GM12878 (cell line): Measurements from ENCODE around the gene SYTL4. TPM values are rescaled to one million over a fixed set of nuclear protein-coding genes. Genes with fewer than 3 reads are reported as not detected.

Source experiments
- ATAC-seq: fragments of 200-7000 bp; cut with Tn5 transposase; 3 replicates; pipeline ENCODE4 v1.9.1; 2020; ENCODE audit warnings: mild to moderate bottlenecking, moderate library complexity
- BruUV-seq: library from RNA; stranded (reverse); fragments of 400-500 nt; replicated peaks from 2 replicates; lab custom pipeline; 2021; lab: Mats Ljungman, UMichigan
- CTCF ChIA-PET: fragments of 300-600 bp; sonication (Branson Sonifier 250); formaldehyde crosslinking; extraction: SDS; loops from one replicate; lab custom pipeline; 2021; ENCODE audit warnings: inconsistent platforms; lab: Yijun Ruan, JAX
- POLR2A ChIA-PET: fragments of 350-600 bp; formaldehyde crosslinking; extraction: SDS; loops from one replicate; lab custom pipeline; 2021; ENCODE audit warnings: inconsistent platforms; lab: Charles Lee
- RAD21 ChIA-PET: fragments of 300-600 bp; sonication (Branson Sonifier 250); formaldehyde crosslinking; loops from one replicate; lab custom pipeline; 2023; ENCODE audit warnings: antibody characterized with exemption; ENCODE audit not compliant: unreplicated experiment; lab: Charles Lee
- SMC1A ChIA-PET: fragments of 300-600 bp; sonication (Branson Sonifier 250); formaldehyde crosslinking; loops from one replicate; lab custom pipeline; 2023; ENCODE audit not compliant: unreplicated experiment, uncharacterized antibody; lab: Charles Lee
- DNase-seq: peaks from one replicate; pipeline ENCODE4 v3.0.0-alpha.2; 2011; ENCODE audit warnings: low read depth, low spot score
- FAIRE-seq: peaks from 3 replicates; lab custom pipeline; 2011; peaks lifted over from hg19 to GRCh38; lab: Jason Lieb, UNC
- H2AFZ ChIP-seq: 2 replicates; pipeline ENCODE4 v1.6.0; 2011; ENCODE audit warnings: low read depth, low read length, control low read depth; ENCODE audit not compliant: control insufficient read depth
- H3K27ac ChIP-seq: 2 replicates; pipeline ENCODE4 v1.5.1; 2011; ENCODE audit warnings: control low read depth; ENCODE audit not compliant: control insufficient read depth, insufficient read depth
- H3K27me3 ChIP-seq, 2 experiments: replicated peaks in 1 of 2; 2 replicates each; pipeline versions ENCODE4 v1.6.0 to v1.6.1; 2011; ENCODE audit warnings: low read length in 1 of 2; ENCODE audit not compliant: control insufficient read depth in 2 of 2, insufficient read depth in 2 of 2
- H3K36me3 ChIP-seq, 2 experiments: 2 replicates each; pipeline ENCODE4 v1.5.1; 2011; ENCODE audit warnings: low read length in 1 of 2; ENCODE audit not compliant: control insufficient read depth in 2 of 2, insufficient read depth in 2 of 2
- H3K4me1 ChIP-seq: 2 replicates; pipeline ENCODE4 v1.6.1; 2011; ENCODE audit warnings: mild to moderate bottlenecking, low read length, moderate library complexity, mixed read lengths; ENCODE audit not compliant: control insufficient read depth, insufficient read depth
- H3K4me2 ChIP-seq: 2 replicates; pipeline ENCODE4 v1.6.0; 2011; ENCODE audit warnings: control low read depth; ENCODE audit not compliant: control insufficient read depth, insufficient read depth
- H3K4me3 ChIP-seq: fragments of 200-600 bp; sonication (generic); 2 replicates; pipeline ENCODE4 v1.5.1; 2016
- H3K79me2 ChIP-seq: 2 replicates; pipeline ENCODE4 v1.6.0; 2011; ENCODE audit warnings: low read length; ENCODE audit not compliant: control insufficient read depth, insufficient read depth
- H3K9ac ChIP-seq: 2 replicates; pipeline ENCODE4 v1.8.0; 2011; ENCODE audit warnings: low read length, control low read depth, mixed read lengths; ENCODE audit not compliant: control insufficient read depth, insufficient read depth
- H3K9me3 ChIP-seq: replicated peaks from 3 replicates; pipeline ENCODE4 v1.5.1; 2011; ENCODE audit warnings: mild to moderate bottlenecking, low read length; ENCODE audit not compliant: control insufficient read depth, insufficient read depth
- H4K20me1 ChIP-seq: 2 replicates; pipeline ENCODE4 v1.6.0; 2011; ENCODE audit not compliant: control insufficient read depth, insufficient read depth
- BRCA1 ChIP-seq: IDR thresholded peaks from 2 replicates; pipeline ENCODE4 v1.6.1; 2011; ENCODE audit warnings: low read depth, low read length, improper control_type of control experiment
- CEBPZ ChIP-seq: fragments of 150-350 bp; IDR thresholded peaks from 2 replicates; pipeline ENCODE4 v1.6.1; 2016; ENCODE audit warnings: low read depth, low read length
- CHD2 ChIP-seq: IDR thresholded peaks from 2 replicates; pipeline ENCODE4 v1.6.1; 2011; ENCODE audit warnings: low read depth, low read length, improper control_type of control experiment, borderline replicate concordance
- ETV6 ChIP-seq, 2 experiments: fragments of 450-650 bp in 1 of 2; IDR thresholded peaks in 1 of 2; conservative IDR thresholded peaks in 1 of 2; 2 replicates each; pipeline ENCODE4 v1.6.1; 2014; ENCODE audit warnings: antibody characterized with exemption in 1 of 2, borderline replicate concordance in 1 of 2, low read depth in 1 of 2, mild to moderate bottlenecking in 1 of 2, moderate library complexity in 1 of 2
- EZH2 ChIP-seq: IDR thresholded peaks from 2 replicates; pipeline ENCODE4 v1.6.1; 2012; ENCODE audit warnings: low read depth, mild to moderate bottlenecking, control low read depth, inconsistent platforms, low read length, borderline replicate concordance; ENCODE audit not compliant: control insufficient read depth
- MEF2B ChIP-seq: fragments of 450-650 bp; IDR thresholded peaks from 2 replicates; pipeline ENCODE4 v1.6.1; 2018; ENCODE audit warnings: mild to moderate bottlenecking, moderate library complexity; ENCODE audit not compliant: partially characterized antibody, poor library complexity, severe bottlenecking
- NFYA ChIP-seq: IDR thresholded peaks from 2 replicates; pipeline ENCODE4 v1.6.1; 2011; ENCODE audit warnings: low read depth, mild to moderate bottlenecking, low read length, improper control_type of control experiment, borderline replicate concordance
- NR2F1 ChIP-seq: fragments of 450-650 bp; conservative IDR thresholded peaks from 2 replicates; pipeline ENCODE4 v1.6.1; 2017; ENCODE audit warnings: mild to moderate bottlenecking
- PBX3 ChIP-seq: IDR thresholded peaks from 2 replicates; pipeline ENCODE4 v1.6.1; 2011; ENCODE audit warnings: mild to moderate bottlenecking, low read depth, low read length, moderate library complexity; ENCODE audit not compliant: insufficient replicate concordance
- POLR2A ChIP-seq: IDR thresholded peaks from 2 replicates; pipeline ENCODE4 v1.6.1; 2011; ENCODE audit warnings: low read depth, mild to moderate bottlenecking, low read length
- POLR2AphosphoS5 ChIP-seq: IDR thresholded peaks from 2 replicates; pipeline ENCODE4 v1.6.1; 2011; ENCODE audit warnings: mild to moderate bottlenecking, low read length, inconsistent platforms
- TCF7 ChIP-seq: IDR thresholded peaks from 2 replicates; pipeline ENCODE4 v1.6.1; 2014; ENCODE audit warnings: antibody characterized with exemption, borderline replicate concordance
- ZBED1 ChIP-seq: IDR thresholded peaks from 2 replicates; pipeline ENCODE4 v1.6.1; 2016; ENCODE audit warnings: borderline replicate concordance
- WGBS: methylation state at CpG from one replicate; pipeline ENCODE4 v1.1.6; 2016; ENCODE audit warnings: low lambda C conversion rate; ENCODE audit not compliant: insufficient replicate concordance, insufficient coverage; ENCODE audit errors: missing lambda C conversion rate; 5-methylcytosine and 5-hydroxymethylcytosine counted together
- in situ Hi-C: fragments of 300-500 bp; cut with MboI; formaldehyde crosslinking; loops from 9 replicates; pipeline ENCODE4 v1.14.3; 2018; ENCODE audit warnings: mixed read lengths
- intact Hi-C: fragments of 100-400 bp; cut with micrococcal nuclease; formaldehyde crosslinking; loops from one replicate; pipeline ENCODE4 v1.14.2; 2022; ENCODE audit not compliant: unreplicated experiment
- polyA plus RNA-seq, 11 experiments: library from polyadenylated mRNA; depleted of rRNA in 4 of 11; unstranded in 6 of 11; stranded (reverse) in 5 of 11; fragments of >200 nt; fragmentation: Nextera tagmentation in 4 of 11; fragmentation: Illumina TruSeq in 1 of 11; extraction: Ambion mirVana in 4 of 11; extraction: Trizol in 1 of 11; gene quantifications; 1 replicate in 1 of 11; 2 replicates in 10 of 11; pipeline versions ENCODE4 v1.2.1 to v1.2.3, GENCODE V29; 2011 to 2016; ENCODE audit warnings: inconsistent platforms in 2 of 11, missing spikeins in 2 of 11, low read depth in 1 of 11
- total RNA-seq, 4 experiments: library from RNA; depleted of rRNA in 3 of 4; stranded (reverse); fragments of >200 nt in 3 of 4; fragmentation: Illumina TruSeq in 1 of 4; extraction: Trizol in 1 of 4; gene quantifications; 2 replicates each; pipeline versions ENCODE4 v1.2.1 to v1.2.3, GENCODE V29; 2013 to 2021
- TF ChIP-seq, protein P1 (sequence below): fragments of 450-650 bp; IDR thresholded peaks from 2 replicates; pipeline ENCODE4 v1.6.1; 2017; ENCODE audit warnings: mild to moderate bottlenecking

The SYTL4 gene
- total and polyA plus RNA-seq, 10 of the 15 experiments (the other 5 are each of a cell fraction or from before 2014, with no cell fraction given), result 0.07 to 0.74 (median 0.19) TPM; not detected in 2

DNA sequence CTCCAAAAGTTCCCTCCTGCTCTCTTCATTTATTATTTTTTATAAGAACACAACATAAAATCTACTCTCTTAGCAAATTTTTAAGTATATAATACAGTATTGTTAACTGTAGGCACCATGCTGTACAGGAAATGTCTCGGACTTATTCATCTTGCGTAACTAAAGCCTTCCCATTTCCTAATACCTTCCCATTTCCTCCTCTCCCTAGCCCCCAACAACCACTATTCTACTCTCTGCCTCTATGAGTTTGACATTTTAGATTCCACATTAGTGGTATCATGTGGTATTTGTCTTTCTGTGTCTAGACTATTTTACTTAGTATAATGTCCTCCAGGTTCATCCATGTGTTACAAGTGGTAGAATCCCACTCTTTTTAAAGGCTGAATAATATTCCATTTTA, 15.8 kb upstream of the SYTL4 start (continued):
- TF ChIP-seq CEBPZ (no peak), BRCA1 (no peak), ETV6 (conservative IDR thresholded peaks at IDR 0.05 in 1 of 2, IDR thresholded peaks at IDR 0.05 in 1 of 2; ENCODE audit: borderline replicate concordance in 1 of 2, low read depth in 1 of 2) (no peak), NR2F1 (no peak), POLR2A (no peak), POLR2AphosphoS5 (no peak), TCF7 (no peak)
- TF ChIP-seq, protein P1, sequence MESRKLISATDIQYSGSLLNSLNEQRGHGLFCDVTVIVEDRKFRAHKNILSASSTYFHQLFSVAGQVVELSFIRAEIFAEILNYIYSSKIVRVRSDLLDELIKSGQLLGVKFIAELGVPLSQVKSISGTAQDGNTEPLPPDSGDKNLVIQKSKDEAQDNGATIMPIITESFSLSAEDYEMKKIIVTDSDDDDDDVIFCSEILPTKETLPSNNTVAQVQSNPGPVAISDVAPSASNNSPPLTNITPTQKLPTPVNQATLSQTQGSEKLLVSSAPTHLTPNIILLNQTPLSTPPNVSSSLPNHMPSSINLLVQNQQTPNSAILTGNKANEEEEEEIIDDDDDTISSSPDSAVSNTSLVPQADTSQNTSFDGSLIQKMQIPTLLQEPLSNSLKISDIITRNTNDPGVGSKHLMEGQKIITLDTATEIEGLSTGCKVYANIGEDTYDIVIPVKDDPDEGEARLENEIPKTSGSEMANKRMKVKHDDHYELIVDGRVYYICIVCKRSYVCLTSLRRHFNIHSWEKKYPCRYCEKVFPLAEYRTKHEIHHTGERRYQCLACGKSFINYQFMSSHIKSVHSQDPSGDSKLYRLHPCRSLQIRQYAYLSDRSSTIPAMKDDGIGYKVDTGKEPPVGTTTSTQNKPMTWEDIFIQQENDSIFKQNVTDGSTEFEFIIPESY, result no peak
- TF ChIP-seq, all 136 proteins: peak for 0

GRCh38 chrX:100747090-100747489, 15.2 kb upstream of the SYTL4 start:
- Histone ChIP-seq H3K27me3 (no peaks in the 10 kb centered on the region), H3K27ac (no peak overlapping the region), H4K20me1 (no peaks in the 10 kb centered on the region), H3K4me1 (no peaks in the 10 kb centered on the region), H3K4me2 (no peak overlapping the region), H3K4me3 (no peak overlapping the region), H3K9me3 (no peaks in the 10 kb centered on the region), H3K9ac (no peak overlapping the region), H3K36me3 (no peaks in the 10 kb centered on the region), H3K79me2 (no peaks in the 10 kb centered on the region), H2AFZ (no peak overlapping the region)
- DNase-seq (no peak), ATAC-seq (no peak), FAIRE-seq (no peak)
- RAD21 ChIA-PET, result no interaction called here
- in situ Hi-C loops, result no loop called here
- no TSS peak for BruUV-seq
- POLR2A ChIA-PET, result no interaction called here
- intact Hi-C loops, result no loop called here
- SMC1A ChIA-PET, result no interaction called here
- 41% methylated on average over 3 of the region's 3 CpGs for WGBS
- CTCF ChIA-PET, result no interaction called here
- TF ChIP-seq MEF2B (no peak), NFYA (no peak), ZBED1 (no peak), CHD2 (no peak), PBX3 (no peak), EZH2 (no peak)
